Measurements from ENCODE around the gene RFX3. TPM values are rescaled to one million over a fixed set of nuclear protein-coding genes. Genes with fewer than 3 reads are reported as not detected.

The RFX3 gene
- total RNA-seq, 2 experiments from 2014 or later: 22.9 to 24.8 TPM

GRCh38 chr9:3361116-3361515 lies 164.7 kb downstream of the RFX3 start:
- no peak overlapping the region for H3K27ac ChIP-seq (ENCODE audit: low read depth in 1 of 2, low read length in 2 of 2)
- Mint-ChIP-seq H3K4me1 (ENCODE audit: low read depth) (peaks cover 23% of the 10 kb centered on the region), H3K27ac (no peak overlapping the region), H3K36me3 (ENCODE audit: low read depth) (peaks cover 39% of the 10 kb centered on the region), H3K4me3 (no peak overlapping the region), H3K27me3 (no peaks in the 10 kb centered on the region), H3K9me3 (peaks cover 9% of the 10 kb centered on the region)
- H3K36me3 ChIP-seq (ENCODE audit: insufficient read depth, low read length): no peaks in the 10 kb centered on the region
- no peaks in the 10 kb centered on the region for H3K27me3 ChIP-seq (ENCODE audit: control insufficient read depth in 1 of 2, insufficient read depth in 2 of 2, low read length in 2 of 2)
- no peaks in the 10 kb centered on the region for H3K4me1 ChIP-seq (ENCODE audit: insufficient read depth, low read length)
- ChIA-PET CTCF (no interaction called here), POLR2A (no interaction called here)
- TF ChIP-seq CTCF (IDR thresholded peaks at IDR 0.05): no peak
- no peaks in the 10 kb centered on the region for H3K9me3 ChIP-seq (ENCODE audit: control insufficient read depth in 1 of 2, insufficient read depth in 1 of 2, low read length in 2 of 2)
- no peak for DNase-seq
- intact Hi-C loops (cut with DNase I, micrococcal nuclease): no loop called here
- no peak for ATAC-seq (ENCODE audit: poor library complexity)
- H3K4me3 ChIP-seq (ENCODE audit: low read length): no peak overlapping the region

- ATAC-seq (ENCODE audit: poor library complexity): no peak
- H3K27me3 ChIP-seq (ENCODE audit: control insufficient read depth in 1 of 2, insufficient read depth in 2 of 2, low read length in 2 of 2): no peaks in the 10 kb centered on the region
- H3K36me3 Mint-ChIP-seq (ENCODE audit: low read depth): peaks cover 30% of the 10 kb centered on the region
- ChIA-PET POLR2A (no interaction called here), CTCF (no interaction called here)
- intact Hi-C loops (cut with DNase I, micrococcal nuclease): no loop called here
- H3K27ac ChIP-seq (ENCODE audit: low read depth in 1 of 2, low read length in 2 of 2): no peak overlapping the region
- no peak for DNase-seq
- H3K4me3 Mint-ChIP-seq: no peak overlapping the region
- peaks cover 14% of the 10 kb centered on the region for H3K4me1 Mint-ChIP-seq (ENCODE audit: low read depth)
- H3K9me3 Mint-ChIP-seq: peaks cover 9% of the 10 kb centered on the region
- H3K27me3 Mint-ChIP-seq: no peaks in the 10 kb centered on the region
- no peak overlapping the region for H3K4me3 ChIP-seq (ENCODE audit: low read length)
- no peaks in the 10 kb centered on the region for H3K9me3 ChIP-seq (ENCODE audit: control insufficient read depth in 1 of 2, insufficient read depth in 1 of 2, low read length in 2 of 2)
- no peaks in the 10 kb centered on the region for H3K4me1 ChIP-seq (ENCODE audit: insufficient read depth, low read length)
- no peak for TF ChIP-seq CTCF (IDR thresholded peaks at IDR 0.05)
- H3K36me3 ChIP-seq (ENCODE audit: insufficient read depth, low read length): no peaks in the 10 kb centered on the region
- no peak overlapping the region for H3K27ac Mint-ChIP-seq
Measured at GRCh38 chr9:3360245-3360644, 165.6 kb downstream of the RFX3 start.

- no peaks in the 10 kb centered on the region for H3K27me3 Mint-ChIP-seq
- Histone ChIP-seq H3K36me3 (ENCODE audit: insufficient read depth, low read length) (no peaks in the 10 kb centered on the region), H3K9me3 (ENCODE audit: control insufficient read depth in 1 of 2, insufficient read depth in 1 of 2, low read length in 2 of 2) (no peaks in the 10 kb centered on the region), H3K27me3 (ENCODE audit: control insufficient read depth in 1 of 2, insufficient read depth in 2 of 2, low read length in 2 of 2) (no peaks in the 10 kb centered on the region), H3K4me3 (ENCODE audit: low read length) (no peak overlapping the region), H3K4me1 (ENCODE audit: insufficient read depth, low read length) (no peaks in the 10 kb centered on the region), H3K27ac (ENCODE audit: low read depth in 1 of 2, low read length in 2 of 2) (no peak overlapping the region)
- no peak overlapping the region for H3K27ac Mint-ChIP-seq
- peaks cover 9% of the 10 kb centered on the region for H3K9me3 Mint-ChIP-seq
- intact Hi-C loops (cut with DNase I, micrococcal nuclease): no loop called here
- H3K36me3 Mint-ChIP-seq (ENCODE audit: low read depth): peaks cover 31% of the 10 kb centered on the region
- TF ChIP-seq CTCF (IDR thresholded peaks at IDR 0.05): no peak
- H3K4me3 Mint-ChIP-seq: no peak overlapping the region
- ChIA-PET POLR2A (no interaction called here), CTCF (no interaction called here)
- H3K4me1 Mint-ChIP-seq (ENCODE audit: low read depth): peaks cover 14% of the 10 kb centered on the region
- ATAC-seq (ENCODE audit: poor library complexity): no peak
- DNase-seq: no peak
Measured at GRCh38 chr9:3359778-3360177, 166.0 kb downstream of the RFX3 start.
